Ovary (tissue), 3 donors: Measurements from ENCODE around the gene GABBR2.

Experiments used
- EP300 ChIP-seq: sonication (generic); formaldehyde crosslinking; IDR thresholded peaks from one replicate; pipeline ENCODE4 v1.6.1; 2017; ENCODE audit warnings: antibody characterized with exemption
- POLR2A ChIP-seq: fragments of 450-650 bp; IDR thresholded peaks from one replicate; pipeline ENCODE4 v1.6.1; 2017; ENCODE audit warnings: antibody characterized with exemption, mild to moderate bottlenecking, moderate library complexity
- TF ChIP-seq, protein P1 (sequence below), 3 donors: fragments of 450-650 bp in 2 of 3; fragments of 200-600 bp in 1 of 3; IDR thresholded peaks; one replicate each; pipeline versions ENCODE4 v1.5.1 to v1.8.0; 2016 to 2022; ENCODE audit warnings: antibody characterized with exemption in 3 of 3, mild to moderate bottlenecking in 1 of 3
- donor health status: DM: no; HTN: no; CAD: no.

DNA sequence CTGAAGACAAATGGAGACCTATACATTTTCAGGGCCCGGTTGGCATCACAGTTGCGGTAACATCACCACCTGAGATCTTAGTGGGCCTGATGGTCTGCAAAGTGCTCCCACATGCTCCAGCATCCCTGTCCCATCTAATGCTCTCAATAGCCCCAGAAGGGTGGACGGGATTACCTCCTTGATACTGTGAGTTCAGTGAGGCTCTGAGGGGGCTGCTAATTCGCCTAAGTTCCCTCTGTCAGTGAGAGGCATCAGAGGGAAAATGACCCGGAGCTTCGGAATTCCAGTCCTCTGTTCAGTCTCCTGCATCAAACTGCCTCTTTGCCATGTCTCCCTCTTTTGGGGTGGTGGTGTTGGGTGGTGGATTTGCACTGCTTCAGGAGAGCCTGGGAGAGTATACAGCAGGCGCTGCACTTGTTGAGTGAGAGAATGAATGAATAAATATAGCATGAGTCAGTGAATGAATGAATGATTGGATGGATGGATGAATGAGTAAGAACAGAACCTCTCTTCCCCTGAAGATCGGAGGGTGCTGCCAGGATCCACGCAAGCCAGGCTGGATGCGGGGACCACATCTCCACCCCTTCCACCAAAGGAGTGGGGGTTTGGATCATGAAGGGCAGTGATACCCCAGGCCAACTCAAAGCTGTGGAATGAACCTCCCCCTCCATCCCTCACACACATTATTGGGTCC is 141.0 kb downstream of the GABBR2 start:
- TF ChIP-seq, protein P1, sequence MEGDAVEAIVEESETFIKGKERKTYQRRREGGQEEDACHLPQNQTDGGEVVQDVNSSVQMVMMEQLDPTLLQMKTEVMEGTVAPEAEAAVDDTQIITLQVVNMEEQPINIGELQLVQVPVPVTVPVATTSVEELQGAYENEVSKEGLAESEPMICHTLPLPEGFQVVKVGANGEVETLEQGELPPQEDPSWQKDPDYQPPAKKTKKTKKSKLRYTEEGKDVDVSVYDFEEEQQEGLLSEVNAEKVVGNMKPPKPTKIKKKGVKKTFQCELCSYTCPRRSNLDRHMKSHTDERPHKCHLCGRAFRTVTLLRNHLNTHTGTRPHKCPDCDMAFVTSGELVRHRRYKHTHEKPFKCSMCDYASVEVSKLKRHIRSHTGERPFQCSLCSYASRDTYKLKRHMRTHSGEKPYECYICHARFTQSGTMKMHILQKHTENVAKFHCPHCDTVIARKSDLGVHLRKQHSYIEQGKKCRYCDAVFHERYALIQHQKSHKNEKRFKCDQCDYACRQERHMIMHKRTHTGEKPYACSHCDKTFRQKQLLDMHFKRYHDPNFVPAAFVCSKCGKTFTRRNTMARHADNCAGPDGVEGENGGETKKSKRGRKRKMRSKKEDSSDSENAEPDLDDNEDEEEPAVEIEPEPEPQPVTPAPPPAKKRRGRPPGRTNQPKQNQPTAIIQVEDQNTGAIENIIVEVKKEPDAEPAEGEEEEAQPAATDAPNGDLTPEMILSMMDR (IDR thresholded peaks at IDR 0.05), result no peak
- TF ChIP-seq EP300 (no peak), POLR2A (no peak)
